ENCODE results near the gene GPAT2. TPM values are rescaled to one million over a fixed set of nuclear protein-coding genes. Genes with fewer than 3 reads are reported as not detected.
A peak's percentile ranks its signal among the peaks of the same experiment; 100 is the strongest.

GPAT2 gene
- total and polyA plus RNA-seq, 2 of the 13 experiments (the other 11 are each of a cell fraction or from before 2014, with no cell fraction given): not detected

GRCh38 chr2:95992102-95992501 is 42.6 kb downstream of the GPAT2 start (continued):
- TF ChIP-seq ZNF558 (CRISPR knock-in tag; IDR thresholded peaks at IDR 0.05; ENCODE audit: borderline replicate concordance) (peak; percentile 31; the same call in 1 of the 2 replicates), ZNF407 (CRISPR knock-in tag; IDR thresholded peaks at IDR 0.05; ENCODE audit: not compliant biosample characterization) (peak; percentile 60), ZNF574 (CRISPR knock-in tag; IDR thresholded peaks at IDR 0.05) (peak; percentile 94), ZNF446 (CRISPR knock-in tag; IDR thresholded peaks at IDR 0.05) (peak; percentile 48; the same call in 1 of the 2 replicates), ZNF772 (CRISPR knock-in tag; IDR thresholded peaks at IDR 0.05) (peak; percentile 49; the same call in 1 of the 2 replicates), PATZ1 (CRISPR knock-in tag; IDR thresholded peaks at IDR 0.05) (peak; percentile 47; the same call in 1 of the 2 replicates), HES4 (CRISPR knock-in tag; IDR thresholded peaks at IDR 0.05; ENCODE audit: borderline replicate concordance) (peak; percentile 50; the same call in 1 of the 2 replicates), FOXJ3 (CRISPR knock-in tag; IDR thresholded peaks at IDR 0.05; ENCODE audit: borderline replicate concordance) (0 out of 2 replicates have a peak, but pooled peaks have one; percentile 2), ZXDC (CRISPR knock-in tag; IDR thresholded peaks at IDR 0.05) (0 out of 2 replicates have a peak, but pooled peaks have one; percentile 51), SALL1 (CRISPR knock-in tag; IDR thresholded peaks at IDR 0.05) (peak; percentile 61; the same call in 1 of the 2 replicates)
- TF ChIP-seq, protein P1, sequence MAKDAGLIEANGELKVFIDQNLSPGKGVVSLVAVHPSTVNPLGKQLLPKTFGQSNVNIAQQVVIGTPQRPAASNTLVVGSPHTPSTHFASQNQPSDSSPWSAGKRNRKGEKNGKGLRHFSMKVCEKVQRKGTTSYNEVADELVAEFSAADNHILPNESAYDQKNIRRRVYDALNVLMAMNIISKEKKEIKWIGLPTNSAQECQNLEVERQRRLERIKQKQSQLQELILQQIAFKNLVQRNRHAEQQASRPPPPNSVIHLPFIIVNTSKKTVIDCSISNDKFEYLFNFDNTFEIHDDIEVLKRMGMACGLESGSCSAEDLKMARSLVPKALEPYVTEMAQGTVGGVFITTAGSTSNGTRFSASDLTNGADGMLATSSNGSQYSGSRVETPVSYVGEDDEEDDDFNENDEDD (CRISPR knock-in tag; IDR thresholded peaks at IDR 0.05; ENCODE audit: borderline replicate concordance): peak; percentile 26; the same call in 1 of the 2 replicates

Data from HepG2 (cell line).